ENCODE data around the gene OR4K14. TPM values are rescaled to one million over a fixed set of nuclear protein-coding genes. Genes with fewer than 3 reads are reported as not detected.

The OR4K14 gene
- total RNA-seq, 8 experiments from 2014 or later = not detected

Other genes starting within 250 kb of the OR4K14 start
- gene OR4M1, start 245.8 kb downstream of the OR4K14 start, total RNA-seq = under 1 TPM in 4 of 8 experiments, not detected in 4; 0.13 to 0.81 (median 0.24) TPM
- under 1 TPM in 5 of 8 experiments, not detected in 3; 0.14 to 0.71 (median 0.24) TPM for gene OR4N2, start 215.5 kb downstream of the OR4K14 start, total RNA-seq
- gene OR4K2, start 144.2 kb downstream of the OR4K14 start, total RNA-seq = under 1 TPM in 5 of 8 experiments, not detected in 3; 0.10 to 0.71 (median 0.15) TPM
- under 1 TPM in 1 of 8 experiments, not detected in 7; 0.17 TPM for gene OR4K5, start 98.7 kb downstream of the OR4K14 start, total RNA-seq
- gene OR4K1, start 88.4 kb downstream of the OR4K14 start, total RNA-seq = under 1 TPM in 2 of 8 experiments, not detected in 6; 0.41 to 0.52 TPM
- under 1 TPM in 2 of 8 experiments, not detected in 6; 0.18 to 0.47 TPM for gene OR4K15, start 43.7 kb downstream of the OR4K14 start, total RNA-seq
- under 1 TPM in 1 of 8 experiments, not detected in 7; 0.19 TPM for gene OR4Q2, start 17.1 kb downstream of the OR4K14 start, total RNA-seq
- under 1 TPM in 5 of 8 experiments, not detected in 3; 0.04 to 0.49 (median 0.10) TPM for gene OR4K13, start 16.7 kb upstream of the OR4K14 start, total RNA-seq
- gene OR4L1, start 40.7 kb upstream of the OR4K14 start, total RNA-seq = under 1 TPM in 1 of 8 experiments, not detected in 7; 0.21 TPM
- under 1 TPM in 5 of 8 experiments, not detected in 3; 0.05 to 0.19 (median 0.10) TPM for gene OR4K17, start 91.4 kb upstream of the OR4K14 start, total RNA-seq
- gene OR4N5, start 119.5 kb upstream of the OR4K14 start, total RNA-seq = under 1 TPM in 3 of 8 experiments, not detected in 5; 0.08 to 0.81 (median 0.38) TPM
- under 1 TPM in 2 of 8 experiments, not detected in 6; 0.05 to 0.81 TPM for gene OR11G2, start 171.6 kb upstream of the OR4K14 start, total RNA-seq
- gene OR11H6, start 204.4 kb upstream of the OR4K14 start, total RNA-seq = under 1 TPM in 1 of 8 experiments, not detected in 7; 0.52 TPM
- gene OR11H7, start 209.7 kb upstream of the OR4K14 start, total RNA-seq = under 1 TPM in 4 of 8 experiments, not detected in 4; 0.29 to 0.84 (median 0.48) TPM
- under 1 TPM in 2 of 8 experiments, not detected in 6; 0.14 to 0.38 TPM for gene OR11H4, start 220.0 kb upstream of the OR4K14 start, total RNA-seq

Data from motor neuron (in vitro differentiated cells).